B cell (primary cell): Measurements from ENCODE around the gene TMED10. TPM values are rescaled to one million over a fixed set of nuclear protein-coding genes. Genes with fewer than 3 reads are reported as not detected.

ENCODE experiments used
- ATAC-seq: fragments of 200-7000 bp; cut with Tn5 transposase; one replicate; pipeline ENCODE4 v1.10.0; 2021; ENCODE audit warnings: low read depth, mild to moderate bottlenecking, moderate number of reproducible peaks, moderate library complexity
- CTCF ChIA-PET: fragments of 350-600 bp; sonication (Branson Sonifier 250); formaldehyde crosslinking; loops from one replicate; lab custom pipeline; 2021; ENCODE audit warnings: antibody characterized with exemption, inconsistent platforms; lab: Charles Lee
- POLR2A ChIA-PET: fragments of 350-600 bp; sonication (Branson Sonifier 250); formaldehyde crosslinking; loops from one replicate; lab custom pipeline; 2021; ENCODE audit warnings: antibody characterized with exemption; lab: Charles Lee
- DNase-seq: peaks from one replicate; pipeline ENCODE4 v3.0.0; 2013
- H2AFZ ChIP-seq: 2 replicates; pipeline ENCODE4 v1.6.1; 2012; ENCODE audit warnings: mild to moderate bottlenecking, low read depth, low read length; ENCODE audit not compliant: insufficient read depth, poor library complexity, severe bottlenecking
- H3K27ac ChIP-seq, 2 donors: 1 replicate in 1 of 2; 2 replicates in 1 of 2; pipeline ENCODE4 v1.5.1; 2012 to 2013; ENCODE audit warnings: low read length in 2 of 2, mild to moderate bottlenecking in 2 of 2, moderate library complexity in 1 of 2
- H3K27me3 ChIP-seq, 4 experiments: fragments of 200-600 bp in 1 of 4; sonication (generic) in 1 of 4; replicated peaks in 1 of 4; 1 replicate in 2 of 4; 2 replicates in 2 of 4; pipeline versions ENCODE4 v1.6.1 to v1.7.0; 2013 to 2016; ENCODE audit warnings: low read length in 3 of 4, mild to moderate bottlenecking in 2 of 4, mixed read lengths in 1 of 4, moderate library complexity in 1 of 4; ENCODE audit not compliant: insufficient read depth in 4 of 4, control insufficient read depth in 3 of 4; ENCODE audit errors: control extremely low read depth in 1 of 4
- H3K36me3 ChIP-seq, 2 experiments: replicated peaks in 1 of 2; 1 replicate in 1 of 2; 2 replicates in 1 of 2; pipeline versions ENCODE4 v1.6.1 to v1.7.1; 2013; ENCODE audit warnings: low read length in 1 of 2; ENCODE audit not compliant: insufficient read depth in 2 of 2, control insufficient read depth in 1 of 2; ENCODE audit errors: control extremely low read depth in 1 of 2, extremely low read depth in 1 of 2
- H3K4me1 ChIP-seq, 2 donors: fragments of 200-600 bp in 1 of 2; sonication (generic) in 1 of 2; 1 replicate in 1 of 2; 2 replicates in 1 of 2; pipeline versions ENCODE4 v1.5.1 to v1.6.1; 2013 to 2017; ENCODE audit warnings: low read length in 2 of 2; ENCODE audit not compliant: control insufficient read depth in 2 of 2, insufficient read depth in 2 of 2
- H3K4me2 ChIP-seq: replicated peaks from 2 replicates; pipeline ENCODE3; 2012; ENCODE audit warnings: mild to moderate bottlenecking, low read depth, low read length; ENCODE audit not compliant: poor library complexity, severe bottlenecking
- H3K4me3 ChIP-seq, 5 experiments: fragments of 200-600 bp in 1 of 5; sonication (generic) in 1 of 5; 1 replicate in 3 of 5; 2 replicates in 2 of 5; pipeline versions ENCODE4 v1.5.1 to v1.7.0; 2011 to 2016; ENCODE audit warnings: low read length in 4 of 5, mild to moderate bottlenecking in 4 of 5, low read depth in 2 of 5, control low read depth in 1 of 5, moderate library complexity in 1 of 5; ENCODE audit not compliant: insufficient read depth in 1 of 5; ENCODE audit errors: control extremely low read depth in 1 of 5, extremely low read depth in 1 of 5
- H3K79me2 ChIP-seq: fragments of 200-600 bp; sonication (generic); one replicate; pipeline ENCODE4 v1.6.0; 2016; ENCODE audit warnings: low read length; ENCODE audit not compliant: control insufficient read depth, insufficient read depth
- H3K9ac ChIP-seq: fragments of 200-600 bp; sonication (generic); 2 replicates; pipeline ENCODE4 v1.6.1; 2017; ENCODE audit warnings: mild to moderate bottlenecking, low read length, moderate library complexity
- H3K9me3 ChIP-seq, 3 donors: one replicate each; pipeline versions ENCODE4 v1.6.1 to v1.7.1; 2013; ENCODE audit warnings: low read length in 2 of 3; ENCODE audit not compliant: control insufficient read depth in 2 of 3, insufficient read depth in 1 of 3; ENCODE audit errors: control extremely low read depth in 1 of 3
- H4K20me1 ChIP-seq: 2 replicates; pipeline ENCODE4 v1.6.0; 2012; ENCODE audit warnings: mild to moderate bottlenecking, low read length; ENCODE audit not compliant: insufficient read depth, control insufficient read depth, poor library complexity, severe bottlenecking
- H3K27ac Mint-ChIP-seq: one replicate; pipeline ENCODE4 v1.8.0; 2021; ENCODE audit warnings: mixed read lengths
- H3K27me3 Mint-ChIP-seq: one replicate; pipeline ENCODE4 v1.8.0; 2021; ENCODE audit warnings: mixed read lengths
- H3K4me1 Mint-ChIP-seq: one replicate; pipeline ENCODE4 v1.8.0; 2021; ENCODE audit warnings: mixed read lengths
- H3K4me3 Mint-ChIP-seq: one replicate; pipeline ENCODE4 v1.8.0; 2021; ENCODE audit warnings: mixed read lengths
- H3K9me3 Mint-ChIP-seq: one replicate; pipeline ENCODE4 v1.8.0; 2022; ENCODE audit warnings: mixed read lengths; ENCODE audit not compliant: insufficient read depth
- EZH2 ChIP-seq: IDR thresholded peaks from 2 replicates; pipeline ENCODE4 v1.6.1; 2012; ENCODE audit warnings: borderline replicate concordance, low read depth, mild to moderate bottlenecking, moderate library complexity, low read length; ENCODE audit not compliant: insufficient read depth, poor library complexity, severe bottlenecking
- WGBS: methylation state at CpG from one replicate; pipeline ENCODE4 v1.1.5; 2013; ENCODE audit warnings: missing lambda C conversion rate; ENCODE audit not compliant: insufficient coverage; 5-methylcytosine and 5-hydroxymethylcytosine counted together
- intact Hi-C: fragments of 100-400 bp; cut with micrococcal nuclease; formaldehyde crosslinking; loops from one replicate; pipeline ENCODE4 v1.10.0; 2022
- polyA plus RNA-seq: library from polyadenylated mRNA; depleted of rRNA; stranded (reverse); fragments of >200 nt; gene quantifications from 2 replicates; pipeline ENCODE4 v1.2.3, GENCODE V29; 2012
- total RNA-seq, 2 donors: library from RNA; stranded (reverse); fragments of 120-200 nt in 1 of 2; gene quantifications; 1 replicate in 1 of 2; 2 replicates in 1 of 2; pipeline versions ENCODE4 v1.2.3 to v1.2.4, GENCODE V29; 2013 to 2022
- TF ChIP-seq, protein P1 (sequence below): fragments of 200-600 bp; IDR thresholded peaks from one replicate; pipeline ENCODE4 v1.8.0; 2022; ENCODE audit warnings: antibody characterized with exemption, mild to moderate bottlenecking

Gene TMED10
- total and polyA plus RNA-seq, 2 donors (not counting 1 experiment from before 2014, with no cell fraction given), result 72.0 to 111 TPM

GRCh38 chr14:75133597-75133996 lies 42.8 kb downstream of the TMED10 start:
- H3K4me3 Mint-ChIP-seq, result no peak overlapping the region
- CTCF ChIA-PET, result interaction anchor here (0.9 to 12.7 kb wide), 6 partner anchors 9 to 428 kb away, joined by 3 to 266 read pairs (median 4); no protein-coding TSS in a partner anchor

GRCh38 chr14:75132382-75133086 lies 43.9 kb downstream of the TMED10 start:
- Histone ChIP-seq H3K27me3 (no peaks in the 10 kb centered on the region), H3K4me1 (peaks cover 4 to 5% of the 10 kb centered on the region in 2 donors), H2AFZ (no peak overlapping the region), H3K9ac (no peak overlapping the region), H4K20me1 (no peaks in the 10 kb centered on the region), H3K9me3 (no peaks in the 10 kb centered on the region), H3K4me2 (no peak overlapping the region), H3K79me2 (peaks cover 22% of the 10 kb centered on the region), H3K4me3 (no peak overlapping the region), H3K27ac (peak overlapping the region in 1 of 2 donors; percentile 49), H3K36me3 (peaks cover 5 to 15% of the 10 kb centered on the region in 2 experiments)
- H3K4me3 Mint-ChIP-seq, result no peak overlapping the region
- peak overlapping the region; percentile 3 for H3K27ac Mint-ChIP-seq
- POLR2A ChIA-PET, result no interaction called here
- TF ChIP-seq EZH2, result no peak
- TF ChIP-seq, protein P1, sequence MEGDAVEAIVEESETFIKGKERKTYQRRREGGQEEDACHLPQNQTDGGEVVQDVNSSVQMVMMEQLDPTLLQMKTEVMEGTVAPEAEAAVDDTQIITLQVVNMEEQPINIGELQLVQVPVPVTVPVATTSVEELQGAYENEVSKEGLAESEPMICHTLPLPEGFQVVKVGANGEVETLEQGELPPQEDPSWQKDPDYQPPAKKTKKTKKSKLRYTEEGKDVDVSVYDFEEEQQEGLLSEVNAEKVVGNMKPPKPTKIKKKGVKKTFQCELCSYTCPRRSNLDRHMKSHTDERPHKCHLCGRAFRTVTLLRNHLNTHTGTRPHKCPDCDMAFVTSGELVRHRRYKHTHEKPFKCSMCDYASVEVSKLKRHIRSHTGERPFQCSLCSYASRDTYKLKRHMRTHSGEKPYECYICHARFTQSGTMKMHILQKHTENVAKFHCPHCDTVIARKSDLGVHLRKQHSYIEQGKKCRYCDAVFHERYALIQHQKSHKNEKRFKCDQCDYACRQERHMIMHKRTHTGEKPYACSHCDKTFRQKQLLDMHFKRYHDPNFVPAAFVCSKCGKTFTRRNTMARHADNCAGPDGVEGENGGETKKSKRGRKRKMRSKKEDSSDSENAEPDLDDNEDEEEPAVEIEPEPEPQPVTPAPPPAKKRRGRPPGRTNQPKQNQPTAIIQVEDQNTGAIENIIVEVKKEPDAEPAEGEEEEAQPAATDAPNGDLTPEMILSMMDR, result peak; percentile 78
- DNase-seq (peak; percentile 85), ATAC-seq (peak; percentile 95)
- intact Hi-C loops, result loop anchor here (1.0 kb wide), 4 partner anchors 164 to 445 kb away; no protein-coding TSS in a partner anchor
- CTCF ChIA-PET, result interaction anchor here (0.6 to 10.9 kb wide), 16 partner anchors 9 to 428 kb away, joined by 3 to 321 read pairs (median 4); no protein-coding TSS in a partner anchor
- H3K4me1 Mint-ChIP-seq, result peaks cover 14% of the 10 kb centered on the region
- WGBS, result no CpG with 5 or more reads among the region's 4 CpGs
- no peaks in the 10 kb centered on the region for H3K27me3 Mint-ChIP-seq
- no peaks in the 10 kb centered on the region for H3K9me3 Mint-ChIP-seq

More at GRCh38 chr14:75133597-75133996, 42.8 kb downstream of the TMED10 start:
- Histone ChIP-seq H3K79me2 (peaks cover 21% of the 10 kb centered on the region), H3K9ac (no peak overlapping the region), H4K20me1 (no peaks in the 10 kb centered on the region), H3K4me2 (no peak overlapping the region), H3K4me1 (peaks cover 9% of the 10 kb centered on the region in 2 donors), H3K4me3 (no peak overlapping the region), H3K27ac (no peak overlapping the region), H3K27me3 (no peaks in the 10 kb centered on the region), H2AFZ (no peak overlapping the region), H3K36me3 (peaks cover 5 to 15% of the 10 kb centered on the region in 2 experiments), H3K9me3 (no peaks in the 10 kb centered on the region)
- Mint-ChIP-seq H3K27me3 (no peaks in the 10 kb centered on the region), H3K27ac (no peak overlapping the region), H3K4me1 (peaks cover 15% of the 10 kb centered on the region), H3K9me3 (no peaks in the 10 kb centered on the region)
- intact Hi-C loops, result no loop called here
- WGBS, result no CpG with 5 or more reads among the region's 2 CpGs
- no peak for ATAC-seq
- no peak for DNase-seq
- TF ChIP-seq, protein P1, result no peak
- no peak for TF ChIP-seq EZH2
- POLR2A ChIA-PET, result no interaction called here
